NCI-H1930 (cell line): ENCODE measurements around the gene TPGS1.

ENCODE experiments used
- DNase-seq, 2 experiments: peaks; one replicate each; lab custom pipeline; 2025; lab: John Stamatoyannopoulos, UW

TPGS1 gene

GRCh38 chr19:540867-541637 lies 33.8 kb downstream of the TPGS1 start:
- no peak for DNase-seq

GRCh38 chr19:541699-542098 lies 34.4 kb downstream of the TPGS1 start:
- no peak for DNase-seq

GRCh38 chr19:542173-542866 lies 35.0 kb downstream of the TPGS1 start:
- no peak for DNase-seq

- no peak for DNase-seq
These were observed 36.8 kb downstream of the TPGS1 start, which contains the start of gene GZMM for GRCh38 chr19:543910-544608. GZMM (plus strand) TSS chr19:544053; CDS start chr19:544072, 19 bp downstream.

- no peak for DNase-seq
These were observed 39.8 kb downstream of the TPGS1 start for GRCh38 chr19:547117-547516.

- DNase-seq, result no peak
These were observed 40.8 kb downstream of the TPGS1 start for GRCh38 chr19:547836-548720.

- no peak for DNase-seq
These were observed 41.9 kb downstream of the TPGS1 start for GRCh38 chr19:548886-549830.

- DNase-seq, result no peak
These were observed 47.5 kb downstream of the TPGS1 start for GRCh38 chr19:554817-555216.

GRCh38 chr19:555474-555808 lies 48.1 kb downstream of the TPGS1 start:
- DNase-seq, result no peak

GRCh38 chr19:556611-557382 lies 49.5 kb downstream of the TPGS1 start:
- DNase-seq, result no peak

GRCh38 chr19:558770-559439 lies 51.6 kb downstream of the TPGS1 start:
- no peak for DNase-seq

- DNase-seq, result no peak
These were observed 52.8 kb downstream of the TPGS1 start for GRCh38 chr19:560121-560520.

- no peak for DNase-seq
These were observed 59.1 kb downstream of the TPGS1 start for GRCh38 chr19:566403-566802.

- DNase-seq, result no peak
These were observed 59.5 kb downstream of the TPGS1 start for GRCh38 chr19:566844-567243.

GRCh38 chr19:567296-567900 lies 60.1 kb downstream of the TPGS1 start:
- DNase-seq, result no peak
